HepG2 (cell line): ENCODE data around the gene POU2F1. TPM values are rescaled to one million over a fixed set of nuclear protein-coding genes. Genes with fewer than 3 reads are reported as not detected.

Source experiments
- ATAC-seq: fragments of 200-7000 bp; cut with Tn5 transposase; 3 replicates; pipeline ENCODE4 v1.9.1; 2020; ENCODE audit warnings: mild to moderate bottlenecking, moderate library complexity
- BruUV-seq: library from RNA; stranded (reverse); fragments of 400-500 nt; replicated peaks from 2 replicates; lab custom pipeline; 2021; lab: Mats Ljungman, UMichigan
- CTCF ChIA-PET: fragments of 300-600 bp; formaldehyde crosslinking; extraction: SDS; loops from one replicate; lab custom pipeline; 2021; ENCODE audit warnings: low total read pairs, inconsistent platforms, low intra/inter-chr PET ratio; lab: Yijun Ruan, JAX
- POLR2A ChIA-PET: fragments of 350-600 bp; sonication (Branson Sonifier 250); formaldehyde crosslinking; loops from one replicate; lab custom pipeline; 2020; ENCODE audit warnings: antibody characterized with exemption, inconsistent platforms; lab: Yijun Ruan, JAX
- DNase-seq: peaks from one replicate; pipeline ENCODE4 v3.0.0-alpha.2; 2015; ENCODE audit warnings: low spot score
- FAIRE-seq: peaks from 3 replicates; lab custom pipeline; 2011; peaks lifted over from hg19 to GRCh38; lab: Jason Lieb, UNC
- H2AFZ ChIP-seq: one replicate; pipeline ENCODE4 v1.6.1; 2011; ENCODE audit warnings: low read length, inconsistent platforms
- H3K27ac ChIP-seq: fragments of 300-600 bp; 3 replicates; pipeline ENCODE4 v1.8.0; 2011; ENCODE audit warnings: mixed run types, mild to moderate bottlenecking, mixed read lengths, low read length, inconsistent platforms; ENCODE audit not compliant: insufficient read depth; ENCODE audit errors: extremely low read length
- H3K27me3 ChIP-seq, 2 experiments: fragments of 200-600 bp in 1 of 2; 2 replicates in 1 of 2; 3 replicates in 1 of 2; pipeline versions ENCODE4 v1.6.0 to v1.8.0; 2011; ENCODE audit warnings: low read length in 2 of 2, mild to moderate bottlenecking in 2 of 2, moderate library complexity in 2 of 2, inconsistent platforms in 1 of 2; ENCODE audit not compliant: insufficient read depth in 2 of 2, control insufficient read depth in 1 of 2
- H3K36me3 ChIP-seq, 2 experiments: fragments of 200-600 bp in 1 of 2; replicated peaks in 1 of 2; 2 replicates in 1 of 2; 3 replicates in 1 of 2; pipeline versions ENCODE4 v1.5.1 to v1.8.0; 2011; ENCODE audit warnings: low read length in 2 of 2, inconsistent platforms in 1 of 2; ENCODE audit not compliant: insufficient read depth in 2 of 2, control insufficient read depth in 1 of 2
- H3K4me1 ChIP-seq: 2 replicates; pipeline ENCODE4 v1.5.1; 2012; ENCODE audit warnings: low read length, inconsistent platforms; ENCODE audit not compliant: insufficient read depth
- H3K4me2 ChIP-seq: 2 replicates; pipeline ENCODE4 v1.6.0; 2011; ENCODE audit warnings: low read depth, low read length, inconsistent platforms
- H3K4me3 ChIP-seq, 3 experiments: fragments of 200-600 bp in 1 of 3; sonication (generic), shearing (Covaris generic) in 1 of 3; replicated peaks in 1 of 3; 2 replicates each; pipeline ENCODE4 v1.5.1; 2011 to 2016; ENCODE audit warnings: low read length in 3 of 3, inconsistent platforms in 2 of 3, low read depth in 2 of 3, mild to moderate bottlenecking in 2 of 3, control low read depth in 1 of 3, mixed read lengths in 1 of 3; ENCODE audit not compliant: insufficient read depth in 1 of 3
- H3K79me2 ChIP-seq: one replicate; pipeline ENCODE4 v1.6.1; 2011; ENCODE audit warnings: low read length, inconsistent platforms; ENCODE audit not compliant: insufficient read depth
- H3K9ac ChIP-seq: 2 replicates; pipeline ENCODE4 v1.6.0; 2011; ENCODE audit warnings: mild to moderate bottlenecking, low read depth, low read length, inconsistent platforms; ENCODE audit not compliant: insufficient read depth
- H3K9me3 ChIP-seq: 2 replicates; pipeline ENCODE4 v1.5.1; 2012; ENCODE audit warnings: mild to moderate bottlenecking, low read length
- H4K20me1 ChIP-seq: 2 replicates; pipeline ENCODE4 v1.6.0; 2011; ENCODE audit warnings: inconsistent platforms, mild to moderate bottlenecking, low read length, moderate library complexity; ENCODE audit not compliant: insufficient read depth
- DPF2 ChIP-seq: sonication (generic); formaldehyde crosslinking; IDR thresholded peaks from 2 replicates; pipeline ENCODE4 v1.4.0; 2020; ENCODE audit warnings: mild to moderate bottlenecking, low read depth, missing genetic modification reagents, borderline replicate concordance
- MEF2D ChIP-seq: sonication (generic); formaldehyde crosslinking; IDR thresholded peaks from 2 replicates; pipeline ENCODE4 v1.5.1; 2020; ENCODE audit warnings: mild to moderate bottlenecking, missing genetic modification reagents
- MZF1 ChIP-seq: sonication (generic); formaldehyde crosslinking; IDR thresholded peaks from 2 replicates; pipeline ENCODE4 v1.8.1; 2023; ENCODE audit warnings: mild to moderate bottlenecking, missing genetic modification reagents, borderline replicate concordance
- NFE2L2 ChIP-seq: fragments of 150-350 bp; IDR thresholded peaks from 2 replicates; pipeline ENCODE4 v1.6.1; 2014; ENCODE audit warnings: low read length
- NR3C1 ChIP-seq: sonication (generic); formaldehyde crosslinking; IDR thresholded peaks from 2 replicates; pipeline ENCODE4 v1.4.0; 2020; ENCODE audit warnings: missing genetic modification reagents
- PREB ChIP-seq: sonication (generic); formaldehyde crosslinking; IDR thresholded peaks from 2 replicates; pipeline ENCODE4 v1.4.0; 2020; ENCODE audit warnings: missing genetic modification reagents
- RARA ChIP-seq: IDR thresholded peaks from 2 replicates; pipeline ENCODE4 v1.6.1; 2016; ENCODE audit warnings: missing genetic modification reagents, missing compliant biosample characterization
- RFX3 ChIP-seq: IDR thresholded peaks from 2 replicates; pipeline ENCODE4 v1.6.1; 2016; ENCODE audit warnings: missing biosample characterization, missing genetic modification reagents
- SMAD9 ChIP-seq: sonication (generic); formaldehyde crosslinking; IDR thresholded peaks from 2 replicates; pipeline ENCODE4 v1.5.1; 2020; ENCODE audit warnings: mild to moderate bottlenecking, missing genetic modification reagents
- ZBTB44 ChIP-seq: sonication (generic); formaldehyde crosslinking; IDR thresholded peaks from 2 replicates; pipeline ENCODE4 v1.4.0; 2020; ENCODE audit warnings: missing genetic modification reagents
- ZKSCAN5 ChIP-seq: sonication (generic); formaldehyde crosslinking; IDR thresholded peaks from 2 replicates; pipeline ENCODE4 v1.5.1; 2020; ENCODE audit warnings: mild to moderate bottlenecking, missing genetic modification reagents
- ZKSCAN8 ChIP-seq: IDR thresholded peaks from 2 replicates; pipeline ENCODE4 v1.6.1; 2016; ENCODE audit warnings: borderline replicate concordance, missing genetic modification reagents, missing compliant biosample characterization
- ZNF30 ChIP-seq: sonication (generic); formaldehyde crosslinking; IDR thresholded peaks from 2 replicates; pipeline ENCODE4 v1.5.0; 2020; ENCODE audit warnings: mild to moderate bottlenecking, missing genetic modification reagents
- ZSCAN31 ChIP-seq: sonication (generic); formaldehyde crosslinking; IDR thresholded peaks from 2 replicates; pipeline ENCODE4 v1.5.0; 2020; ENCODE audit warnings: low read depth, mild to moderate bottlenecking, missing genetic modification reagents
- WGBS: methylation state at CpG from one replicate; pipeline ENCODE4 v1.1.6; 2017; ENCODE audit warnings: low lambda C conversion rate; 5-methylcytosine and 5-hydroxymethylcytosine counted together
- in situ Hi-C: cut with HindIII; loops from 2 replicates; pipeline ENCODE4 v1.10.0; 2017; ENCODE audit warnings: low pct_unique_long_range_greater_than_20kb; ENCODE audit not compliant: extremely low pct_ligation_motif_present
- intact Hi-C: fragments of 100-400 bp; cut with micrococcal nuclease; formaldehyde crosslinking; loops from one replicate; pipeline ENCODE4 v1.10.0; 2022; ENCODE audit not compliant: unreplicated experiment
- polyA plus RNA-seq, 8 experiments: library from polyadenylated mRNA; depleted of rRNA in 3 of 8; stranded (reverse) in 7 of 8; unstranded in 1 of 8; fragments of >200 nt; fragmentation: Illumina TruSeq in 4 of 8; extraction: Trizol in 4 of 8; gene quantifications; 2 replicates each; pipeline versions ENCODE4 v1.2.1 to v1.2.3, GENCODE V29; 2011 to 2016; ENCODE audit warnings: low read depth in 4 of 8, missing spikeins in 1 of 8, mixed read lengths in 1 of 8; ENCODE audit not compliant: insufficient read depth in 1 of 8
- total RNA-seq, 5 experiments: library from RNA; depleted of rRNA; stranded (reverse); fragments of >200 nt; fragmentation: Illumina TruSeq; extraction: Trizol; gene quantifications; 2 replicates each; pipeline ENCODE4 v1.2.3, GENCODE V29; 2016; ENCODE audit warnings: low read depth in 1 of 5
- TF ChIP-seq, protein P1 (sequence below): sonication (generic); formaldehyde crosslinking; IDR thresholded peaks from 2 replicates; pipeline ENCODE4 v1.8.0; 2022; ENCODE audit warnings: missing genetic modification reagents, mild to moderate bottlenecking, moderate library complexity, borderline replicate concordance
- TF ChIP-seq, protein P2 (sequence below): sonication (generic); formaldehyde crosslinking; IDR thresholded peaks from 2 replicates; pipeline ENCODE4 v1.5.1; 2020; ENCODE audit warnings: mild to moderate bottlenecking, missing genetic modification reagents, moderate library complexity
- TF ChIP-seq, protein P3 (sequence below): sonication (generic); formaldehyde crosslinking; conservative IDR thresholded peaks from 2 replicates; pipeline ENCODE4 v1.8.0; 2022; ENCODE audit warnings: low read depth, missing genetic modification reagents

The POU2F1 gene
- total and polyA plus RNA-seq, 2 of the 13 experiments (the other 11 are each of a cell fraction or from before 2014, with no cell fraction given) = 10.2 to 13.0 TPM

DNA sequence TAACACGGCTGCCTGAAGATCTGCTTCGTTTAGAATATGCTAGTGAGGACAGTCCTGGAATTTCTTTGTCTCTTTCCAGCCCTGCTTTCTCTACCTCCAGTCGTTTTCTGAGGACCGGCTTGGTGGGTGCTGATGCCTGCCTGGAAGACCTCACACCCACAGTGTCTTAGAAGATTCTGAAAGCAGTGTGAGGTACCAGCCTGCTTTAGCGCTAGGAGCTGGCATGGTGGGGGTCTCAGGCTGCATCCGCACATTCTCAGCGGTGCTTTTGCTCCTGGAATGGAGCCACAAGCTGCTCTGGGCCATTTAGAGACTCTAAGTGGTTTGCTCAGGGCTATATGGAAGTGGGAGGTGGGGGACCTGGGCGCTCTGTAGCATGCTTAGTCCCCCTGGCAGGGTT lies 236.2 kb downstream of the POU2F1 start:
- Histone ChIP-seq H3K9me3 (no peaks in the 10 kb centered on the region), H3K27ac (no peak overlapping the region), H4K20me1 (no peaks in the 10 kb centered on the region), H3K4me1 (peaks cover 6% of the 10 kb centered on the region), H3K79me2 (no peaks in the 10 kb centered on the region), H2AFZ (no peak overlapping the region), H3K9ac (no peak overlapping the region), H3K27me3 (peaks cover 7 to 54% of the 10 kb centered on the region in 2 experiments), H3K4me3 (no peak overlapping the region), H3K36me3 (no peaks in the 10 kb centered on the region), H3K4me2 (no peak overlapping the region)
- ChIA-PET POLR2A (no interaction called here), CTCF (no interaction called here)
- BruUV-seq = no TSS peak
- ATAC-seq = peak; percentile 6; the same call in 2 of the 3 replicates
- no peak for FAIRE-seq
- intact Hi-C loops = loop anchor here (5.0 kb wide), 1 partner anchor 390 kb away; no protein-coding TSS in a partner anchor
- in situ Hi-C loops = no loop called here
- WGBS = 57% methylated on average over 8 of the region's 8 CpGs
- no peak for DNase-seq
- no peak for TF ChIP-seq ZNF30
- TF ChIP-seq, protein P1, sequence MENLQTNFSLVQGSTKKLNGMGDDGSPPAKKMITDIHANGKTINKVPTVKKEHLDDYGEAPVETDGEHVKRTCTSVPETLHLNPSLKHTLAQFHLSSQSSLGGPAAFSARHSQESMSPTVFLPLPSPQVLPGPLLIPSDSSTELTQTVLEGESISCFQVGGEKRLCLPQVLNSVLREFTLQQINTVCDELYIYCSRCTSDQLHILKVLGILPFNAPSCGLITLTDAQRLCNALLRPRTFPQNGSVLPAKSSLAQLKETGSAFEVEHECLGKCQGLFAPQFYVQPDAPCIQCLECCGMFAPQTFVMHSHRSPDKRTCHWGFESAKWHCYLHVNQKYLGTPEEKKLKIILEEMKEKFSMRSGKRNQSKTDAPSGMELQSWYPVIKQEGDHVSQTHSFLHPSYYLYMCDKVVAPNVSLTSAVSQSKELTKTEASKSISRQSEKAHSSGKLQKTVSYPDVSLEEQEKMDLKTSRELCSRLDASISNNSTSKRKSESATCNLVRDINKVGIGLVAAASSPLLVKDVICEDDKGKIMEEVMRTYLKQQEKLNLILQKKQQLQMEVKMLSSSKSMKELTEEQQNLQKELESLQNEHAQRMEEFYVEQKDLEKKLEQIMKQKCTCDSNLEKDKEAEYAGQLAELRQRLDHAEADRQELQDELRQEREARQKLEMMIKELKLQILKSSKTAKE (CRISPR knock-in tag) = no peak
- TF ChIP-seq PREB (CRISPR knock-in tag) = no peak
- TF ChIP-seq ZKSCAN5 (CRISPR knock-in tag) = no peak
- no peak for TF ChIP-seq ZBTB44 (CRISPR knock-in tag)
- no peak for TF ChIP-seq DPF2 (CRISPR knock-in tag)
- no peak for TF ChIP-seq RFX3 (CRISPR knock-in tag)
- no peak for TF ChIP-seq NR3C1
- TF ChIP-seq, protein P2, sequence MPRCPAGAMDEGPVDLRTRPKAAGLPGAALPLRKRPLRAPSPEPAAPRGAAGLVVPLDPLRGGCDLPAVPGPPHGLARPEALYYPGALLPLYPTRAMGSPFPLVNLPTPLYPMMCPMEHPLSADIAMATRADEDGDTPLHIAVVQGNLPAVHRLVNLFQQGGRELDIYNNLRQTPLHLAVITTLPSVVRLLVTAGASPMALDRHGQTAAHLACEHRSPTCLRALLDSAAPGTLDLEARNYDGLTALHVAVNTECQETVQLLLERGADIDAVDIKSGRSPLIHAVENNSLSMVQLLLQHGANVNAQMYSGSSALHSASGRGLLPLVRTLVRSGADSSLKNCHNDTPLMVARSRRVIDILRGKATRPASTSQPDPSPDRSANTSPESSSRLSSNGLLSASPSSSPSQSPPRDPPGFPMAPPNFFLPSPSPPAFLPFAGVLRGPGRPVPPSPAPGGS = no peak
- no peak for TF ChIP-seq ZSCAN31 (CRISPR knock-in tag)
- no peak for TF ChIP-seq ZKSCAN8
- no peak for TF ChIP-seq NFE2L2
- TF ChIP-seq MZF1 = no peak
- TF ChIP-seq SMAD9 (CRISPR knock-in tag) = no peak
- no peak for TF ChIP-seq RARA (CRISPR knock-in tag)
- TF ChIP-seq, protein P3, sequence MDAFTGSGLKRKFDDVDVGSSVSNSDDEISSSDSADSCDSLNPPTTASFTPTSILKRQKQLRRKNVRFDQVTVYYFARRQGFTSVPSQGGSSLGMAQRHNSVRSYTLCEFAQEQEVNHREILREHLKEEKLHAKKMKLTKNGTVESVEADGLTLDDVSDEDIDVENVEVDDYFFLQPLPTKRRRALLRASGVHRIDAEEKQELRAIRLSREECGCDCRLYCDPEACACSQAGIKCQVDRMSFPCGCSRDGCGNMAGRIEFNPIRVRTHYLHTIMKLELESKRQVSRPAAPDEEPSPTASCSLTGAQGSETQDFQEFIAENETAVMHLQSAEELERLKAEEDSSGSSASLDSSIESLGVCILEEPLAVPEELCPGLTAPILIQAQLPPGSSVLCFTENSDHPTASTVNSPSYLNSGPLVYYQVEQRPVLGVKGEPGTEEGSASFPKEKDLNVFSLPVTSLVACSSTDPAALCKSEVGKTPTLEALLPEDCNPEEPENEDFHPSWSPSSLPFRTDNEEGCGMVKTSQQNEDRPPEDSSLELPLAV = no peak
- TF ChIP-seq MEF2D (CRISPR knock-in tag) = no peak
